Loucy (cell line): Measurements from ENCODE around the gene ACAD11.
A peak's percentile ranks its signal among the peaks of the same experiment; 100 is the strongest.

Experiments used
- H2AFZ ChIP-seq: fragments of 200-600 bp; sonication (generic); 2 replicates; pipeline ENCODE4 v1.6.0; 2016; ENCODE audit warnings: antibody characterized with exemption, mild to moderate bottlenecking, low read length, moderate library complexity
- H3F3A ChIP-seq: fragments of 200-600 bp; 2 replicates; pipeline ENCODE4 v1.6.0; 2016; ENCODE audit warnings: antibody characterized with exemption, low read depth, mild to moderate bottlenecking
- H3K27me3 ChIP-seq: fragments of 200-600 bp; sonication (generic); 2 replicates; pipeline ENCODE4 v1.6.1; 2014; ENCODE audit warnings: low read length, mild to moderate bottlenecking; ENCODE audit not compliant: insufficient read depth, poor library complexity, severe bottlenecking
- H3K36me3 ChIP-seq: fragments of 200-600 bp; sonication (generic); 2 replicates; pipeline ENCODE4 v1.6.1; 2016; ENCODE audit warnings: low read length; ENCODE audit not compliant: insufficient read depth
- H3K4me1 ChIP-seq: fragments of 200-600 bp; sonication (generic); 2 replicates; pipeline ENCODE4 v1.5.1; 2014; ENCODE audit warnings: low read length, mild to moderate bottlenecking; ENCODE audit not compliant: insufficient read depth, poor library complexity, severe bottlenecking
- H3K4me2 ChIP-seq: fragments of 200-600 bp; sonication (generic); 2 replicates; pipeline ENCODE4 v1.6.0; 2014; ENCODE audit warnings: antibody characterized with exemption, low read length, low read depth, mild to moderate bottlenecking; ENCODE audit not compliant: poor library complexity, severe bottlenecking
- H3K4me3 ChIP-seq: fragments of 200-600 bp; sonication (generic); 2 replicates; pipeline ENCODE4 v1.5.1; 2014; ENCODE audit warnings: low read length, mild to moderate bottlenecking, mixed read lengths; ENCODE audit not compliant: poor library complexity, severe bottlenecking
- H3K79me2 ChIP-seq: fragments of 200-600 bp; sonication (generic); 2 replicates; pipeline ENCODE4 v1.6.1; 2014; ENCODE audit warnings: low read length; ENCODE audit not compliant: insufficient read depth
- H3K9ac ChIP-seq: fragments of 200-600 bp; sonication (generic); 2 replicates; pipeline ENCODE4 v1.6.0; 2014; ENCODE audit warnings: mild to moderate bottlenecking, low read depth, low read length, moderate library complexity; ENCODE audit not compliant: poor library complexity, severe bottlenecking
- H3K9me2 ChIP-seq: fragments of 200-600 bp; sonication (generic); replicated peaks from 2 replicates; pipeline ENCODE4 v1.6.1; 2016; ENCODE audit warnings: low read depth, low read length, mixed read lengths
- H3K9me3 ChIP-seq: fragments of 200-600 bp; sonication (generic); 2 replicates; pipeline ENCODE4 v1.6.1; 2014; ENCODE audit warnings: mild to moderate bottlenecking, antibody characterized with exemption, low read length, low read depth; ENCODE audit not compliant: insufficient read depth
- H4K20me1 ChIP-seq: fragments of 200-600 bp; sonication (generic); 2 replicates; pipeline ENCODE4 v1.6.0; 2014; ENCODE audit warnings: antibody characterized with exemption, low read length, mild to moderate bottlenecking; ENCODE audit not compliant: insufficient read depth, poor library complexity, severe bottlenecking
- CTCF ChIP-seq: fragments of 200-600 bp; sonication (generic); conservative IDR thresholded peaks from 2 replicates; pipeline ENCODE4 v1.5.1; 2014; ENCODE audit warnings: mild to moderate bottlenecking, antibody characterized with exemption, low read length
- EZH2phosphoT487 ChIP-seq: fragments of 200-600 bp; IDR thresholded peaks from 2 replicates; pipeline ENCODE4 v1.6.1; 2018; ENCODE audit warnings: antibody characterized with exemption, mild to moderate bottlenecking, moderate library complexity, borderline replicate concordance

Gene ACAD11

DNA sequence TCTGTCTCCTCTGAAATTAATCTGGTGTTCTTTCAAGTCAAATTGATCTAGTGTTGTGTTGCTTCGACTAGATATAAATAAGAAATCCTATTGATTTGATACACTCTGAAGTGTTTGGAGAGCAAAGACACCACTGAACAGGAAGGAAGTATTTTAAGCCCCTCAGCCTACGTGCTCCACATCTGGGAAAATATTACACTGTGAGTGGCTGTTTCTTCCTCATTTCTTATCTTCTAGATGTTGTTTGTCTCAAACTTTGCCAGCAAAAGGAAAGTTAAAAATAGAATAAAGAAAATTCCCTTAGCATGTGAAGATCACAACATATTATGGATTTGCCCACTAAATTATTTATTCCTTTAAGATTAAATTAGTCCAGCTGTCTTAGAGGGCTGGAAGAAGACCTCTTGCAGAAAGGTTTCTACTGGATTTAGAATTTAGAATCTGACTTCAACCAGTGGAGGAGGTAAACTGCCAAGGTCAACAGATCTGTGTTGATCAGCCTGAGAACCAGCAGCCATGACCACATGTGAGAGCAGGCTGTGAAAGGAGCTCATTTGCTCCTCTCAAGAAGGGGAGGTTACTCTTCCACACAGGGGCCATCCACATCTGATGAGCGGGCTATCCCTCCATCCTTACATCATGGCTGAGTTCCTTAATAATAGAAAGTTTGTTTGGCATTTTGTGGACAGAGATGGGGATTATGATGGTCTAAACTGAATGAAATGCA lies 108.9 kb downstream of the ACAD11 start:
- no peaks in the 10 kb centered on the region for H3K27me3 ChIP-seq
- no peaks in the 10 kb centered on the region for H3K36me3 ChIP-seq
- TF ChIP-seq CTCF: no peak
- TF ChIP-seq EZH2phosphoT487: no peak
- H3K9me2 ChIP-seq: no peaks in the 10 kb centered on the region
- H3K9me3 ChIP-seq: no peaks in the 10 kb centered on the region
- H3K4me2 ChIP-seq: peak overlapping the region; percentile 47
- peaks cover 20% of the 10 kb centered on the region for H3K4me1 ChIP-seq
- no peaks in the 10 kb centered on the region for H3K79me2 ChIP-seq
- no peaks in the 10 kb centered on the region for H4K20me1 ChIP-seq
- no peak overlapping the region for H3K9ac ChIP-seq
- H2AFZ ChIP-seq: 0 out of 2 replicates have a peak overlapping the region, but pooled peaks have one; percentile 1
- H3F3A ChIP-seq: no peaks in the 10 kb centered on the region
- peak overlapping the region; percentile 27 for H3K4me3 ChIP-seq

DNA sequence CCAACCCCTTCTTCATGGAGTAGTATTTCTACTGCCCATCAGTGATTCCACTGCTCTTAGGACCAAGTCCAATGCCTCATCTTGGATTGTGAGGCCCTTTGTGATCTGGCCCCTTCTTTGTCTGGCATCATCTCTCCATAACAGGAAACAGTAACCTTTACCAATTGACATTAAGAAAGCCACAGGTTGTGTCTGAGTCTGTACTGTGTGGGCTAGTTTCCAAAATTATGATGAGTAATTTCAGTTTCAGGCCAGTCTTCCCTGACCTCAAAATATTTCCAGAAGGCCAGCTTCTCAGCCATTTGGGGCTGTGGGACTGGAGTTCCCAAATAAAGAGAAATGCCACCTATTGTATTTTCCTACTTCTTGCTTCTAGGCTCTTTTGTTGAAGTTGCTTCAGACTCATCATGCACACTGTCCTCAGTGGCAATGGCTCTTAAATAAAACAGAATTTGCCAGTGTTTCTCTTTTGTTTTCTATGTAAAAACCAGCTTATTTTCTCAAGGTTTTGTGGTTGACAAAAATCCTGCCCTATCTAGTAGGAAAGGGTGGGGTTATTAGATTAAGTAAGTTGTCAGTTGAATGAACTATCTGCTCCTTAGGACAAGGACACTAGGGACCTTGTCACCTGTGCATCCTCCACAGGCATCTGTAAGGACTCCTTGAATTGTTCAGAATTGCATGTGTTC lies 109.6 kb downstream of the ACAD11 start:
- Histone ChIP-seq H3K4me2 (peak overlapping the region; percentile 47), H3F3A (no peaks in the 10 kb centered on the region), H3K4me3 (peak overlapping the region; percentile 27), H3K9me2 (no peaks in the 10 kb centered on the region), H3K36me3 (no peaks in the 10 kb centered on the region), H3K9me3 (no peaks in the 10 kb centered on the region), H3K4me1 (peaks cover 20% of the 10 kb centered on the region), H3K79me2 (no peaks in the 10 kb centered on the region), H3K9ac (no peak overlapping the region), H3K27me3 (no peaks in the 10 kb centered on the region), H4K20me1 (no peaks in the 10 kb centered on the region), H2AFZ (no peak overlapping the region)
- TF ChIP-seq EZH2phosphoT487: no peak
- TF ChIP-seq CTCF: no peak

DNA sequence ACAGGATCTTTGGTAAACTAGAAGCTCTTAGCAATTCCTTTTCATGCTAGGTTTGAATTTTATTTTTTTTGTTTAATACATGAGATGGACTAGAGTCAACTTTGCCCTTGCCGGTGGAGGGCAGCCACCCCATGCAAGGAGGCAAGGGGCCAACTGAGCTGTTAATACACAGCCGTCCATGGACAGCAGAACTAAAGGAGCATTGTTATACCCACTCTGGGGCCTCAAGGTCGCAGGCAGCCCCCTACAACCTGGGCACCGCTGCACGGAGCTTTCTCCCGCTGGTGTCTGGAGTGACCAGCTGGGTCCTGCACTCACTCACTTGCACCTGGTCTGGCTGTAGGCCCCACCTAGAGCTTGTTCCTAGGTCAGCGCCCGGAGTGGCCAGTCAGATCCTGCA lies 110.4 kb downstream of the ACAD11 start:
- H2AFZ ChIP-seq: no peak overlapping the region
- no peaks in the 10 kb centered on the region for H3K9me3 ChIP-seq
- H3K27me3 ChIP-seq: no peaks in the 10 kb centered on the region
- no peaks in the 10 kb centered on the region for H3K36me3 ChIP-seq
- no peak overlapping the region for H3K4me2 ChIP-seq
- no peak overlapping the region for H3K4me3 ChIP-seq
- no peaks in the 10 kb centered on the region for H3K9me2 ChIP-seq
- TF ChIP-seq EZH2phosphoT487 (no peak), CTCF (no peak)
- no peaks in the 10 kb centered on the region for H3K79me2 ChIP-seq
- H3K9ac ChIP-seq: no peak overlapping the region
- H3K4me1 ChIP-seq: peaks cover 20% of the 10 kb centered on the region
- H3F3A ChIP-seq: no peaks in the 10 kb centered on the region
- no peaks in the 10 kb centered on the region for H4K20me1 ChIP-seq
